ENCODE measurements around the gene KLHL21. TPM values are rescaled to one million over a fixed set of nuclear protein-coding genes. Genes with fewer than 3 reads are reported as not detected.

Gene KLHL21
- total and polyA plus RNA-seq, 9 of the 15 experiments (the other 6 are each of a cell fraction or from before 2014, with no cell fraction given) = 2.1 to 42.1 (median 17.5) TPM

GRCh38 chr1:6624710-6625583 lies 22.3 kb upstream of the KLHL21 start, which contains the start of gene THAP3 (continued):
- TF ChIP-seq BCLAF1 (IDR thresholded peaks at IDR 0.05; ENCODE audit: borderline replicate concordance in 1 of 2, control insufficient read depth in 1 of 2, low read depth in 2 of 2, low read length in 1 of 2) (no peak), JUN (IDR thresholded peaks at IDR 0.05; ENCODE audit: borderline replicate concordance, low read depth, low read length) (no peak; the same call in 1 of the 2 replicates), JUN (CRISPR knock-in tag; IDR thresholded peaks at IDR 0.05; ENCODE audit: borderline replicate concordance) (peak; percentile 73; the same call in 1 of the 2 replicates), HEY1 (CRISPR knock-in tag; IDR thresholded peaks at IDR 0.05; ENCODE audit: borderline replicate concordance) (no peak), KAT2B (IDR thresholded peaks at IDR 0.05; ENCODE audit: low read depth, low read length) (no peak), NCOA1 (IDR thresholded peaks at IDR 0.05; ENCODE audit: low read depth) (0 out of 2 replicates have a peak, but pooled peaks have one; percentile 22), SP2 (IDR thresholded peaks at IDR 0.05; ENCODE audit: extremely low read depth, low read depth, low read length, poor library complexity, severe bottlenecking) (no peak), RBBP5 (IDR thresholded peaks at IDR 0.05; ENCODE audit: borderline replicate concordance, insufficient read depth, low read length, poor library complexity, severe bottlenecking) (peak; percentile 68), ETV6 (IDR thresholded peaks at IDR 0.05; ENCODE audit: borderline replicate concordance in 1 of 2, low read depth in 2 of 2, low read length in 1 of 2) (no peak), ETV6 (CRISPR knock-in tag; IDR thresholded peaks at IDR 0.05; ENCODE audit: borderline replicate concordance) (peak; percentile 63; the same call in 1 of the 2 replicates), CHD2 (IDR thresholded peaks at IDR 0.05; ENCODE audit: low read depth, low read length) (no peak; the same call in 1 of the 2 replicates)
- TF ChIP-seq, protein P1, sequence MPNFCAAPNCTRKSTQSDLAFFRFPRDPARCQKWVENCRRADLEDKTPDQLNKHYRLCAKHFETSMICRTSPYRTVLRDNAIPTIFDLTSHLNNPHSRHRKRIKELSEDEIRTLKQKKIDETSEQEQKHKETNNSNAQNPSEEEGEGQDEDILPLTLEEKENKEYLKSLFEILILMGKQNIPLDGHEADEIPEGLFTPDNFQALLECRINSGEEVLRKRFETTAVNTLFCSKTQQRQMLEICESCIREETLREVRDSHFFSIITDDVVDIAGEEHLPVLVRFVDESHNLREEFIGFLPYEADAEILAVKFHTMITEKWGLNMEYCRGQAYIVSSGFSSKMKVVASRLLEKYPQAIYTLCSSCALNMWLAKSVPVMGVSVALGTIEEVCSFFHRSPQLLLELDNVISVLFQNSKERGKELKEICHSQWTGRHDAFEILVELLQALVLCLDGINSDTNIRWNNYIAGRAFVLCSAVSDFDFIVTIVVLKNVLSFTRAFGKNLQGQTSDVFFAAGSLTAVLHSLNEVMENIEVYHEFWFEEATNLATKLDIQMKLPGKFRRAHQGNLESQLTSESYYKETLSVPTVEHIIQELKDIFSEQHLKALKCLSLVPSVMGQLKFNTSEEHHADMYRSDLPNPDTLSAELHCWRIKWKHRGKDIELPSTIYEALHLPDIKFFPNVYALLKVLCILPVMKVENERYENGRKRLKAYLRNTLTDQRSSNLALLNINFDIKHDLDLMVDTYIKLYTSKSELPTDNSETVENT (CRISPR knock-in tag; IDR thresholded peaks at IDR 0.05) = peak; percentile 79
